GM21360 (cell line): Measurements from ENCODE around the gene NEURL1.

ENCODE experiments used
- ATAC-seq: cut with Tn5 transposase; IDR thresholded peaks from one replicate; pipeline ENCODE4 v1.9.1; 2021; ENCODE audit warnings: mild to moderate bottlenecking, moderate library complexity; ENCODE audit not compliant: unreplicated experiment

Gene NEURL1

DNA sequence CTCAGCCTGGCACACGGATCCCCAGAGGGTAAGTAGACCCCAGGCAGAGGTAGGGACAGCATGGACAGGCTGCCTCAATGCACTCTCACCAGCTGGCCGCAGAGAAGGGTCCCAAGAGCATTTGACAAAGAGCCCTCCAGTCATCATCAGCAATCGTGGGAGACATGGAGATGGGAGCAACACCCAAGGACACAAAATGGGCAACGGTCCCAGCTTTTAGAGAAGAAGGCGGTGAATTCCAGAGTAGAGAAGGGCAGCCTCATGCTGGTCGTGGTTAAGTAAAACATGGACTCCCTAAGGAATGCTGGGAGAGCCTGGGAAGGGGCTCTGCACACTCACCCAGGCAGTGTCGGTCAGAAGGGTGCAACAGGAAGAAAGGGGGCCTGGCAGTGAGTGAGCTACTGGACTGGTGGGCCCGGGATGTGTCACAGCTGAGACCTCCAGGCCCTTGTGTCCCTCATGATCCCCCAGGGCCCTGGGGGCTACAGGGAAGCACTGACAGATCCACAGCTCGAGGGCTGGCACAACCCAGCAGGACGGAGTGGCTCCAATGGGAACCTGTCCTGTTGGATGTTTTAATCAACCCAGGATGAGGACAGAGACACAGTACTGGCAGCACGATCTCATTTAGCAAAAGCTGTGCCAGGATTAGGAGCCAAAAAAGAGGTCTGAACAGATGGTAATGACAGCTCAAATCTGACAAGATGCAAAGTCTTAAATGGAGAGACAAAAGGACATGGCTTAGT, 147.1 kb downstream of the NEURL1 start:
- no peak for ATAC-seq

DNA sequence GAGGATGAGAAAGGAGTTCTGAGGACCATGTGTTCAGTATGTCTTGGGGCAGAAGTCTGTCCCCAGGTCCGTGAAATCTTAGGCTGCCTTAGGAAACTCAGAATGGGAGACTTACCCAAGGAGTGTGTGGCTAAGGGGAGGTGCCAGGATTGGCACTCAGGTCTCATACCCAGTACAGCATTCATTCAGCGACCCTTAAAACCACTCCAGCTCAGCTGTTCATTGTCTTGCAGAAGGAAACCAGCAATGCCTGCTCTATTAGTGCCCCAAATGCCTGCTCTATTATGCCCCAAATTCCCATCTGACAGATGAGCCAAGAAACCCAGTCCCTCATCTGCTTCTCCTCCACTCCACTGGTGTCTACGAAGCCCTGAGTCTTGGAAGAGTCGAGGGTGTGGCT, 147.8 kb downstream of the NEURL1 start:
- ATAC-seq: no peak
